ENCODE results near the gene NEMP1. TPM values are rescaled to one million over a fixed set of nuclear protein-coding genes. Genes with fewer than 3 reads are reported as not detected.
"Not testable (repeated sequence)": the region's sequence is repeated elsewhere in the genome, so short reads cannot be mapped to it uniquely, and the experiment has no call there.

The NEMP1 gene
- total RNA-seq, 4 donors from 2014 or later, result 4.0 to 66.7 (median 5.2) TPM

- Histone ChIP-seq H3K27ac (no peak overlapping the region), H3K27me3 (no peaks in the 10 kb centered on the region), H3K36me3 (no peaks in the 10 kb centered on the region), H3K4me3 (no peak overlapping the region), H3K4me1 (peaks cover 0 to 12% (median 5%) of the 10 kb centered on the region in 4 donors), H3K9me3 (no peaks in the 10 kb centered on the region)
- in situ Hi-C loops (cut with MboI; ENCODE audit: low pct_ligation_motif_present in 1 of 4, low pct_unique_long_range_greater_than_20kb in 1 of 4, low sequenced_read_pairs in 3 of 4), result loop anchor here in 1 of 4 donors (10.0 kb wide), 1 partner anchor 155 kb away; no protein-coding TSS in a partner anchor
- intact Hi-C loops (cut with DNase I; ENCODE audit: low total_unique reads), result no loop called here
- TF ChIP-seq POLR2A (IDR thresholded peaks at IDR 0.05) (no peak), CTCF (IDR thresholded peaks at IDR 0.05) (no peak), EP300 (IDR thresholded peaks at IDR 0.05; ENCODE audit: low read depth) (no peak), POLR2AphosphoS5 (IDR thresholded peaks at IDR 0.05) (no peak)
- no peak for DNase-seq
- WGBS, 2 donors (ENCODE audit: low coverage in 1 of 2), result 72 to 89% methylated on average over 2 to 9 of the region's 9 CpGs
These were observed 58.4 kb downstream of the NEMP1 start for GRCh38 chr12:57019983-57020719.

GRCh38 chr12:57018906-57019305 lies 59.7 kb downstream of the NEMP1 start:
- Histone ChIP-seq H3K9me3 (no peaks in the 10 kb centered on the region), H3K36me3 (no peaks in the 10 kb centered on the region), H3K4me1 (peaks cover 0 to 12% (median 5%) of the 10 kb centered on the region in 4 donors), H3K27me3 (no peaks in the 10 kb centered on the region), H3K27ac (peak overlapping the region in 2 of 4 donors; percentile 0 to 2), H3K4me3 (no peak overlapping the region)
- no peak for TF ChIP-seq EP300 (IDR thresholded peaks at IDR 0.05; ENCODE audit: low read depth)
- no peak for TF ChIP-seq POLR2A (IDR thresholded peaks at IDR 0.05)
- TF ChIP-seq POLR2AphosphoS5 (IDR thresholded peaks at IDR 0.05), result no peak
- TF ChIP-seq CTCF (IDR thresholded peaks at IDR 0.05), result no peak
- no peak for DNase-seq
- intact Hi-C loops (cut with DNase I; ENCODE audit: low total_unique reads) (no loop called here), in situ Hi-C loops (cut with MboI; ENCODE audit: low pct_ligation_motif_present in 1 of 4, low pct_unique_long_range_greater_than_20kb in 1 of 4, low sequenced_read_pairs in 3 of 4) (loop anchor here in 1 of 4 donors (10.0 kb wide), 1 partner anchor 156 kb away; no protein-coding TSS in a partner anchor)
- WGBS, 2 donors (ENCODE audit: low coverage in 1 of 2), result 80% methylated on average over 1 of the region's 1 CpG; no CpG with 5 or more reads in 1 of the 2 donors

GRCh38 chr12:57018353-57018752 lies 60.2 kb downstream of the NEMP1 start:
- peaks cover 0 to 12% (median 4%) of the 10 kb centered on the region in 4 donors for H3K4me1 ChIP-seq
- in situ Hi-C loops (cut with MboI; ENCODE audit: low pct_ligation_motif_present in 1 of 4, low pct_unique_long_range_greater_than_20kb in 1 of 4, low sequenced_read_pairs in 3 of 4), result loop anchor here in 1 of 4 donors (10.0 kb wide), 1 partner anchor 156 kb away; no protein-coding TSS in a partner anchor
- WGBS, 2 donors (ENCODE audit: low coverage in 1 of 2), result 20 to 58% methylated on average over 2 to 5 of the region's 5 CpGs
- H3K27me3 ChIP-seq; DNase-seq; H3K4me3 ChIP-seq; H3K9me3 ChIP-seq; H3K27ac ChIP-seq; intact Hi-C loops (cut with DNase I; ENCODE audit: low total_unique reads); H3K36me3 ChIP-seq: not testable (repeated sequence)

GRCh38 chr12:57016348-57016747 lies 62.2 kb downstream of the NEMP1 start, which contains the start of gene TAC3:
TSS of gene TAC3 (minus strand) at chr12:57016529. CDS start at chr12:57015797, 732 bp downstream.
- TF ChIP-seq CTCF (IDR thresholded peaks at IDR 0.05) (no peak), POLR2A (IDR thresholded peaks at IDR 0.05) (no peak), POLR2AphosphoS5 (IDR thresholded peaks at IDR 0.05) (no peak), EP300 (IDR thresholded peaks at IDR 0.05; ENCODE audit: low read depth) (no peak)
- Histone ChIP-seq H3K36me3 (no peaks in the 10 kb centered on the region), H3K9me3 (no peaks in the 10 kb centered on the region), H3K27me3 (no peaks in the 10 kb centered on the region), H3K4me1 (peaks cover 0 to 12% (median 4%) of the 10 kb centered on the region in 4 donors), H3K27ac (no peak within 1 kb of the TSS), H3K4me3 (no peak within 1 kb of the TSS)
- intact Hi-C loops (cut with DNase I; ENCODE audit: low total_unique reads), result no loop called here
- no peak for DNase-seq
- 65% methylated on average over 6 of the region's 6 CpGs; no CpG with 5 or more reads in 1 of the 2 donors for WGBS, 2 donors (ENCODE audit: low coverage in 1 of 2)
- in situ Hi-C loops (cut with MboI; ENCODE audit: low pct_ligation_motif_present in 1 of 4, low pct_unique_long_range_greater_than_20kb in 1 of 4, low sequenced_read_pairs in 3 of 4), result loop anchor here in 1 of 4 donors (10.0 kb wide), 1 partner anchor 158 kb away; no protein-coding TSS in a partner anchor

Data from transverse colon (tissue), 4 donors.